HG02759 (cell line): ENCODE results near the gene TWF2.

Experiments used
- ATAC-seq: cut with Tn5 transposase; IDR thresholded peaks from one replicate; pipeline ENCODE4 v1.9.1; 2021; ENCODE audit warnings: mild to moderate bottlenecking, moderate library complexity; ENCODE audit not compliant: unreplicated experiment

Gene TWF2

GRCh38 chr3:52223449-52224408, 15.2 kb downstream of the TWF2 start:
- no peak for ATAC-seq

GRCh38 chr3:52222319-52223221, 16.4 kb downstream of the TWF2 start:
- no peak for ATAC-seq

- ATAC-seq, result no peak
Measured at GRCh38 chr3:52221563-52222318, 17.2 kb downstream of the TWF2 start.

- no peak for ATAC-seq
Measured at GRCh38 chr3:52221141-52221562, 17.8 kb downstream of the TWF2 start.

GRCh38 chr3:52220380-52221026, 18.5 kb downstream of the TWF2 start:
- peak; percentile 53 for ATAC-seq

GRCh38 chr3:52218937-52219650, 19.9 kb downstream of the TWF2 start:
- no peak for ATAC-seq

GRCh38 chr3:52218454-52218853, 20.5 kb downstream of the TWF2 start:
- no peak for ATAC-seq

GRCh38 chr3:52218026-52218425, 20.9 kb downstream of the TWF2 start:
- ATAC-seq, result no peak

- no peak for ATAC-seq
Measured at GRCh38 chr3:52217409-52217805, 21.6 kb downstream of the TWF2 start.

- ATAC-seq, result no peak
Measured at GRCh38 chr3:52216585-52217408, 22.2 kb downstream of the TWF2 start.

- ATAC-seq, result no peak
Measured at GRCh38 chr3:52215351-52215750, 23.6 kb downstream of the TWF2 start.

- no peak for ATAC-seq
Measured at GRCh38 chr3:52213901-52214300, 25.1 kb downstream of the TWF2 start.

GRCh38 chr3:52213005-52213404, 26.0 kb downstream of the TWF2 start:
- no peak for ATAC-seq

- ATAC-seq, result no peak
Measured at GRCh38 chr3:52211268-52211891, 27.6 kb downstream of the TWF2 start.

- ATAC-seq, result no peak
Measured at GRCh38 chr3:52210550-52211046, 28.4 kb downstream of the TWF2 start.

- no peak for ATAC-seq
Measured at GRCh38 chr3:52210037-52210436, 28.9 kb downstream of the TWF2 start.

- no peak for ATAC-seq
Measured at GRCh38 chr3:52208556-52208955, 30.4 kb downstream of the TWF2 start.

- ATAC-seq, result no peak
Measured at GRCh38 chr3:52205727-52206372, 33.1 kb downstream of the TWF2 start.
